ENCODE measurements around the gene NSG2.

Gene NSG2

DNA sequence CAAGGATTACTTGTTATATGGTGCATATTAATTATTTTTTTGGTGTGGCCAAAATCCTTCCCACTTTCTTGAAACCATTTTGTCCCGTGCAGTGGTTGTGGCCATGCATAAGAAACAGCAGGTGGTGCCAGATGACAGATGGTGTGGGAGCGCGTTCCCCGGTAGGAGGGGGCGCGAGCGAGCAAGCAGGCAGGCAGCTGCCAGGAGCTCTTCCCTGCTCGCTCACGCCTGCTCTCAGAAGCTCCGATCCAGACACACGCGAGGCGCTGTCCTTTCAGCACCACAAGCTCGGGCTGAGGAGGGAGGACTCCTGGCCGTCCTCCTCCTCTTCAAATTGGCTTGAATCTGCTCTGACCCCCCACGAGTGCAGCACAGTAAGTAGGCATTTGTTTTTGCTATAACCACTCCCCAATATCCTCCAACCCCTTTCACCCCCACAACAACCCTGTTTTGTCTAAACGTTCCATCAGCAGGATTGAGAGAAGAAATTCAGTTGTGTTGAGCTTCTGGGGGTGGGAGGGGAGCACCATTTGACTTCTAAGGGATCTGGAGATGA is at the start of gene NSG2:
Gene NSG2 (plus strand): TSS at position 237 of the 556 bp plus-strand sequence. CDS start 1,050 bp downstream, outside the sequence.
- DNase-seq, result peak; percentile 93

DNA sequence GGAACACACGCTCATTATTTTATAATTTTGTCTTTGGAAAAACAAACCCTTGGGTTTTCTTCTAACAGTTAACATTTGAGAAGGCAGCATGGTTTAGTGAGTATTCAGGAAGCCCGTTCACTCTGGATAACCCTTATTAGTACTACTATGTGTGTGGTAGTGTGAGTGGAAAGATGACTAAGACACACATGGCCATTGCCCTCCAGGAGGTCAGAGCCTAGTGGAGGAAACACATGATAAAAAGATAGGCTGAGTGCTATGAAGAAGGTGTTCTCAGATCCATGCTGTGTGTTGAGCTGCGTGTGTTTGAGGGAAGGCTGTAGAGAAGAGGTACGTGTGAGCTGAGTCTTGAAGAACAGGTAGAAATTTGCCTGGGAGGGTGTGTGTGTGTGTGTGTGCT is 48.2 kb upstream of the NSG2 start:
- no peak for DNase-seq

DNA sequence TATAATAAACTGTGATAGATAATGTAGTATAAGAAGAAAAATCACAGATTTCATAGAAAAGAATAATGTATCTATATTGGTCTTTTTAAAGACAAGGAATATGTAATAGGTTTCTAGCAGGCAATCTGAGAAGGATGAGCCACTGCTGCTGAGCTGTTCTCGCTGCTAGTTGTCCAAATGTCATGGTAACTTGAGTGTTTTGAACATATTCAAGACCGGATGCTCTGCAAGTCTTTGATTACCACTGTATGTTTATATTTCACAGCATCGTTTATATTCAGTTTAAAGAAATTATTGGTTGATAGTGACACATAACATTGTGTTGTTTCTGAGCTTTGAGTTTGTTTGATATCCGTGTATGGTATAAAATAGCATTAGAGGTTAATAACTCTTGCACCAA is 47.0 kb upstream of the NSG2 start:
- DNase-seq, result no peak

DNA sequence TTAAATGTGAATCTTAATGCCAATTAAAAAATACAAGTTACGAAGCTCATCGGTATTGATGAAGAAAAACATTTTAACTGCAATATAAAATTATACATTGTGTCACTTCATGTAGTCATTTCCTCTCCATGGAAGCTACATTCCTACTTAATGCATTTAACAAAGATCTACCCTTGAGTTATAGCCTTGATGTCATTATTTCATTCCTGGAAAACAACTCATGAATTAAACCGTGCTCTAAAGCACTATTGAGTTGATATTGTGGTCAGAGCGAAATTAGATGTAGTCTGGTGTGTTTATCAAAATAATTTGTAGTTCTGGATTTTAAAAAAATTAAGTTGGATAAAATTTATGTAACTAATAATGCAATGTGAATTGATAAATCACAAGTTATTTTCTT is 45.4 kb upstream of the NSG2 start:
- no peak for DNase-seq

DNA sequence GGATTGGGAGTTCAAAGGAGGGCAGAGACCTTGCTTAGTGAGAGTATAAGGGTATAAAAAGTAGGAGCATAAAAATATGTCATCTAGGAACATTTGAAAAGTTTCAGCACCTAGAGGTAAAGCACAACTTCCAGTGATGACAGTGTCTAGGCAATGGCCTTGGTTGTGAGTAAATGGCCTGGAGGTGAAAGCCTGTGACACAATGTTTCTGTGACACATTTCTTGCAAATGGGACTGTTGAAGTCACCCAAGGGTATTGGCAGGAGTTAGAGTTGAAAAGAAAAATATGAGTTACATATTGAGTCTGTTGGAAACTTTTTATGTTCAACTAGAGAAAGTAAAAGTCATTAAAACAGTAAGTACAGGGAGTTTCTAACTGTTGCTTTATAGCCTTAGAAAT is 41.7 kb upstream of the NSG2 start:
- no peak for DNase-seq

DNA sequence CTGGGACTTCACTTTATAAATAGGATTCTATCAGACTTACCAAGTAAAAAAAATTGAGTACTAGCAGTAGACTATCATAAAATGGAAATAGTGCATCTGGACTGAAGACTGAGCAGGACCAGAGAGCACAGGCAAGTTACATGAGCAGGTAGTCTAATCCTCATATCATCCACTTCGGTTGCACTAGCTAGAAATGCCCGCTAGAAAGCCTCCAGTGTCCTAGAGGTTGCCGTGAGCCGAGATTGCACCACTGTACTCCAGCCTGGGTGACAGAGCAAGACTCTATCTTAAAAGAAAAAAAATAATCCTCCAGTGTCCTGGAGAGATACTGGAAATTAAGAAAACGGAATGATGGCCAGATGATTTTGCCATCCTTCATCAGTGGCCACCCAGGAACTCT is 36.6 kb upstream of the NSG2 start:
- no peak for DNase-seq

DNA sequence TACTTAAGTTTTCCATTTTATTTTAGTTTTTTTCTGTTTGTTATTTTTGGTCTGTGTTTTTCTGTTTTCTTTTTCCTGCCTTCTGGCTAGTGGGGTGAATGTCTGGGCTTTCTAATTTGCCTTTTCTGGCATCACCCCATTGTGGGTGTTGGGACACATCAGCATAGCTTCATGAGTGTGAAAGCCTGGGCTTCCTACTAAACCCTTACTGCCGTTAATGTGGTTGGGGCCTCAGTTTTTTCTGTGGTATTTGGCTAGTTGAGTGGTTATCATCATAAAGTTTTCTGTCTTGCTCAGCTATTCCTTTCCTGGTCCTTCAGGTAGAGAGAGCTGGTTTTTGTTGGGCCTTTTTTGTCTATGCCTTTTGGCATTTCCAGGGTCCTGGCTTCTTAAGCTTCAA is 35.1 kb upstream of the NSG2 start:
- DNase-seq, result no peak

DNA sequence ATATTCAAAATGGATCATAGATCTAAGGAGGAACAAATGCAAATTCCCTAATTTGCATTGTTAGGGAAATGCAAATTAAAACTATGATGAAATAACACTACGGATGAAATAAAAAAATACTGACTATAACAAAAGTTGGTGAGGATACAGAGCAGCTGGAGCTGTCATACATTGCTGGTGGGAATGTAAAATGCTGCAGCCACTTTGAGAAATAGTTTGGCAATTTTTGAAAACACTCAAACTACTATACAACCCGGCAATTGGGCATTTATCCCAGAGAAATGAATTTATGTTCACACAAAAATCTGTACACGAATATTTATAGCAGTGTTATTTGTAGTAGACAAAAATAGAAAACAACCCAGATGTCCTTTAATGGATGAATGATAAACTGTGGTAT is 34.1 kb upstream of the NSG2 start:
- DNase-seq, result no peak

DNA sequence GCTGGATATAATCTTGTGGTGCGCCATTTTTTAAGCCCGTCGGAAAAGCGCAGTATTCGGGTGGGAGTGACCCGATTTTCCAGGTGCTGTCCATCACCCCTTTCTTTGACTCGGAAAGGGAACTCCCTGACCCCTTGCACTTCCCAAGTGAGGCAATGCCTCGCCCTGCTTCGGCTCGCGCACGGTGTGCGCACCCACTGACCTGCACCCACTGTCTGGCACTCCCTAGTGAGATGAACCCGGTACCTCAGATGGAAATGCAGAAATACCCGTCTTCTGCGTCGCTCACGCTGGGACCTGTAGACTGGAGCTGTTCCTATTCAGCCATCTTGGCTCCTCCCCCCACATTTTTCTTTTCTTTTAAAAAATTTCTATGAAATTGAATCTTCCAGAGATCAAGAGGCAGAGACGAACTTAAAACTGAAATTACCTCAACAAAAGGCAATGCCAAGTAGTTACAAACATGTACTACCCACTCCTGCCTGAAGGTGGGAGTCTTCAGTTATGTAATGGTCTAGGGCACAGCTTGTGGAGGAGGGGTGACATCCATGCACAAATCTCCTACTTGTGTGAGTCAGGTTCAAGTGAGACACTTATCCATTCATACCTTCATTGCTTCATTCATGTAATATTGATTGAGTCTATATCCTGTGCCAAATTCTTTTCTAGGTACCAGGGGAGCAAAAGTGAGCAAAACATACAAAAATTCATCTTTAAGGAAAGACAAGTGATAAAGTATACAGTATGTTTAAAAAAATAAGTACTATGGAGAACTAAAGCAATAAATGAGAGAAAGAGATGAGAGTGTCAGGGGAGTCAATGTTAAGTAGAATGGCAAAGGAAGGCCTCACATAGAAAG is 25.2 kb upstream of the NSG2 start:
- DNase-seq, result peak; percentile 80

DNA sequence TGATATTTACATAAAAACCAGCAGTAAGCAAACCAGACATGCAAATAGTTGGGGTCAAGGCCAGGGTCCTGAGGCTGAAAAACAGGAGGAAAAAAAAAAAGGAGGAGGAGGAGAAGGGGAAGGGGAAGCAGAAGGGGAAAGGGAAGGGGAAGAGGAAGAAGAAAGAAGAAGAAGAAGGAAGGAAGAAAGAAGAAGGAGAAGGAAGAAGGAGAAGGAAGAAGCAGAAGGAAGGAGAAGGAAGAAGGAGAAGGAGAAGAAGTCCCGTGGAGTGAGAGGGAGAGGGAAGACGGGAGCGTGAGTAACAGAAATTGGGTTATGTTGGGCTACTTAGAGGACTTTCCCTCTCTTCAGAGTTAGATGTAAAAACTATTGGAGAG is 24.6 kb upstream of the NSG2 start:
- DNase-seq, result no peak

DNA sequence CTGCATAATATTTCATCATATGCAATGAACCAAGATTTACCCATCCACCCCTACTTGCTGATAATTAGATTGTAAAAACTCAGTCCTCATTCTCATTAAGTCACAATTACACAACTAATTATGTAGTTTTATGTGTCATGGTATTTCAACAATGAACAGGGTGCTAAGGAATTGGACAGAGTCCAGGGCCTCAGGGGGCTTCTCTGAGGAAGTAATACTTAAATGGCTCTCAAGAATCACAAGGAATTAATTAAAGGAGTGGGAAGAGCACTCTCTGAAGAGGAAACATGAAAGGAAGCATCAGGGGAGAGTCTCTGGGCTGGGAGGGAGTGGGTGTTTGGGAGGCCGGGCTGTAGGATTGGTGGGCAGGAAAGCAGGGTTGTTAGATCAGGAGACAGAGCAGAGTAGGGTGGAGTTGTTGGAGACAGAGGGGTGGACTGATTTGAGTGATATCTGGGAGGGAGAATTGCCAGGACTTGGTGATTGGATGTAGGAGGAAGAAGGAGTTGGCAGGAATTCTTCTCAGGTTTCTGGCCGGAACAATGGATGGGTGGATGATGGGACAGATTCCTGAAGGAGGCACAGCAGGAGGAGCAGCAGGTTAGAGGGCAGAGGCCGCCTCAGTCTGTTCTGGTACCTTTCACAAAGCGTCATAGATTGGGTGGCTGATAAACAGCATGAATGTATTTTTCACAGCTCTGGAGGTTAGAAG is 23.0 kb upstream of the NSG2 start:
- no peak for DNase-seq

DNA sequence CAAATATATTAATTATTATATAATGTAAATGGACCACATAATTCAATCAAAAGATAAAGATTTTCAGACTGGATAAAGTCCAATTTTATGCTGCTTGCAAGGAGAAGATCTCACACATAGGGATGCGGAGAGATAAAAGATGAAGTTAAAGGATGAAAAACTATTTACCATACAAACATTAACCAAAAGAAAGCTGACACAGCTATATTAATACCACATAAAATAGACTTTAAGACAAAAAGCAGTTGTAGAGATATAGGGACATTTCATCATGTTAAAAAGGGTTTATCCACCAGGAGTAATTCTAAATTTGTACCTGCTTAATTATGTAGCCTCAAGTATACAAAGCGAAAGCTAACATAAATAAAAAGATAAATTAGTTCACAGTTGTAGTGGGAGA is 15.2 kb upstream of the NSG2 start:
- no peak for DNase-seq

DNA sequence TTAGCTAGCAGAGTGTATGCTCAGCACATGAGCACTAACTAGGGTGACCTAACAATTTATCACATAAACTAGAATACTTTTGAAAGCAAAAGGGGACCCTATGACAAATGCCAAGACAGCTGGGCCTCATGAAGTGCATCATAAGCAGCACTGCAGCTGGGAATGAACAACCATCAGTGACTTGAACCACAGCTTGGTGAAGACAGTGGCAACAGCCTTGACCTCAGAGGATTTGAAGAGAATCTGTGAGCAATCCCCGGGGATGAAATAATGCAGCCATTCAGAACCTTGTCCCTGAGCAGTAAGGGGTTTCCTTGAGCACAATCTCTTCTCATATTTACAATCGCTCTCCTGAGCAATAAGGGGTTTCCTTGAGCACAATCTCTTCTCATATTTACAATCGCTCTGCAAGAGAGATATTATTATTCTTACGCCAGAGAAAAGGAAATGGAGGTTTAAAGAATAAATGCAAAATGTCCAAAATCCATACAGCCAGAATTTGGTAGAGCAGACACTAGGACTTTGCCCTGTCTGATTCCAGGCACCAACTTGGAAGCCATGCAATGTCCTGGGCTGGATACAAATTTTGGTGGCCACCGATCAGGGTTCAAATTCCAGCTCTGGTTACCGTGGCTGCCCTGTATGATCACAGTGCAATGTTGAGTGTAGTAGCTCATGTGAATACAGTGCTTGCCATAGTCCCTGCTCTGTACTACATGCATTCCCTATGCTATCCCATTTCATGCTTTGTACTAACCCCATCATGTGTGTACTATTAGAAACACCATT is 846 bp upstream of the NSG2 start:
- no peak for DNase-seq

DNA sequence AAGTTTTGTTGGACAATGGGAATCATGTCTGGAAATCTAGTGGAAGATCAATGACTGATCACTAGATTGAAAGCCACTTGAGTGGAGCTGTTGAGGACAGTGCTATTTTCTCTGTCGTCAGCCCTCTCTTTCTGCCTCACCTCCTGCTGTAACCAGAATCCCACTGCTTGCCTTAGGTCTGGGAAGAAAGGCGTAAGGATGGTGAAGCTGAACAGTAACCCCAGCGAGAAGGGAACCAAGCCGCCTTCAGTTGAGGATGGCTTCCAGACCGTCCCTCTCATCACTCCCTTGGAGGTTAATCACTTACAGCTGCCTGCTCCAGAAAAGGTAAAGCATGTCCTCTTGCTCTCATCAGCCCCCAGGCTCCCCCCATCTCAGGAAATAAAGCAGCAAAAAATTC is 1.1 kb downstream of the NSG2 start:
- peak; percentile 35 for DNase-seq

DNA sequence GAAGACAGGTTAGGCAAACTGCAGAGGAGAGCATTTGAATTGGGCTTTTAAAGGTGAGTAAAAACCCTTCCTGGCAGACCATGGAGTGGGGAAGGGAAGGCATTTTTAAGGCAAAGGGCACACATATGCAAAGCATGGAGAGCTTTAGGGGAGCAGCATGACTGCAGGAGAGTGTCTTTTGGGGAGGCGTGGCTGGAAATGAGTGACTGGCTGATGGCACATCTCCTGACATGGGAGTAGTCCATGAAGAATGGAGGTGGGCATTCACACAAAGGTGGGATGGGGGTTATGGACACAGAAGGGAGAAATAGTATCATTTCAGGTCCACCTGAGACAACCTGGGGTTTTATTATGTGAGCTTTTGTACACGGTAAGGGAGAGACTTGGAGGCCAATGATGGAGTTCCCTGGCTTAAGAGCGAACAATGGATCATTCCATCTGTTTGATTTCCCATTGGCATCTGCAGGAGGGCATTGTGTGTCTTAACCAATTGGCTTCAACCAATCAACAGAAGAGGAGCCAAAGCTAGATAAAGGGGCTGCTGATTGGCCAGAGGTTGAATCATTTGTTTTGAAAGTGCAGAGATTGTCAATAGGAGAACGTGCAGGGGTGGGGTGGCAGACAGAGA is 2.1 kb downstream of the NSG2 start:
- peak; percentile 44 for DNase-seq

DNA sequence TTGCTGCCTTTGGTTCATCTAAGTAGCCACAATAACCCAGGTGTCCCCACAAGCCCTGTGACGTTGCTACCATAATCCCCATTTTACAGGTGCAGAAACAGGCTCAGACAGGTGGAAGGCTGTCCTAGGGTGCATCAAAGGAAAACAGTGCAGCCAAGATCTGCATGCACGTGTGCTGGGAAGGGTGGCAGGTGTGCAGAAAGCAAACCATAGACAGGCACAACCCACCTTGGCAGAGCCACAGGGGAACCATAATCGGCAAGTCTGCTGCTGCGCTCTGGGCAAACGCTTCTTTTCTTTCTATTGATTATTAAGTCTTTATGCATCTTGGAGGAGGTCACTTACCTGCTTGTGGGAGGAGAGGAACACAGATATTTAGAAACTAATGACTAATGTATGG is 7.1 kb downstream of the NSG2 start:
- no peak for DNase-seq

DNA sequence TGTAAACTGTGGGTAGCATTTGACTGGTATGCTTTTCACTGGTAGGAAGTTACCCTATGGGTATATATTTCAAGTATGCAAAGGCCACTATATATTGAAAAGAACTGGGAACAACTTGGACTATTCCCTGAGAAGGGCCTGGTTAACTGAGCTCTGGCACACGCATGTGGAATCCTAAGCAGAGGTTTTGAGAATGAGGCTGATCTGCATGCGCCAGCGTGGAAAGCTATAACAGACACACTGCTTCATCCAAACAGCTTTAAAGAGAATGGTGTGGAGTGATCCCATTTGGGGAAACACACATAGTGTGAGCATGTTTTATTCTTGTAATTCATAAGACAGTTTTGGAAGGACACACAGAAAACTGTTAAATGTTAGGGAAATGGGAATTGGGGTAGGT is 8.4 kb downstream of the NSG2 start:
- DNase-seq, result no peak

DNA sequence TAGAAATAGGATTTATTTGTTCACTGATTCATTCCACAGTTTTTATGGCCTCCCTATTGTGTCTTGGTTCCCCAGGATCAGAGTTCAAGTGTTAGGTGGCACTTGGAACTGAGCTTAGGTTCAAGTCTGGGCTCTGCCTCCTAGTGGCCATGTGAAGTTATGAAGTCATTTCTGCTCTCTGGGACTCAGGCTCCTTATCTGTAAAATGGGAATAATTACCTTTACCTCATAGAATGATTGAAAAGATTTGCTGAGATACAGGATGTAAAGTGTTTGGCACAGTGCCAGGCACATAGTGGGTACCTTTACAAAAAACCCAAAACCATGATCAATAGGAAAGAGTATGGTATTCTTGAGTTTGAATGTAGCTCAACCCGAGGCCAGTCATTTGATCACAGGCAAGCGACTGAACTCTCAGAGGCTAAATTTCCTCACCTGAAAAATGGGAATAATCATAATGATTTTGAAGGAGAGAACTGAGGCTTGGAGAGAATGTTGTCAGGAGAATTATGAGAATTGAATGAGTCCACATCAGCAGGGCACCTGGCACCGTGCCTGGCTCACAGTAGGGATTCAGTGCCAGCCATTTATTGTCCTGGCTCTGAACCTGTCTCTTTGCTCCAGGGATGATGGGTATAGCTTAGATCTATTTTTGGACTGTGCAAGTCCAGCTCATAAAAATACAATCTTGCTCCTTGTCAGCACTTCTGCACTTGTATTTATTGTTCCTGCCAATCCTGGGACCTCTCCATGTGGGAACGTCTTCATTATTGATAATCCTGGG is 10.8 kb downstream of the NSG2 start:
- peak; percentile 53 for DNase-seq

DNA sequence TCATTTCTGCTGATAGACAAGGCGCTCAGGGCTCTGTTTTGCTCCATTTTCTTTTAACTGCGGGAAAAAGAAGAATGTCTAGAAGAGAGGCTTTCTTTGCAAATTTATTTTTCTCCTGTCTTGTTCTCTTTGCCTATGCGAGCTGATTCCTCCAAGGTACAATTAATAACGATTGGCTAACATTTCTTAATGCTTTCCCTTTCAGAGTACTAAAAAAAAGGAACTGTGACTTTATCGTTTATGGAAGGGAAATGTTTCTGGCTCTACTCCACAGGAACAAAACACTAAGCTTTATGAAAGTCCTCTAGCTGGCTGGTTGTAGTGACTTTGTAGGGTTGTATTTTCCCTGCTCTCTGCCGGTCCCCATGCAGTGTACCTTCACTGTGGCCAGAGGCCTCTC is 11.7 kb downstream of the NSG2 start:
- DNase-seq, result no peak

DNA sequence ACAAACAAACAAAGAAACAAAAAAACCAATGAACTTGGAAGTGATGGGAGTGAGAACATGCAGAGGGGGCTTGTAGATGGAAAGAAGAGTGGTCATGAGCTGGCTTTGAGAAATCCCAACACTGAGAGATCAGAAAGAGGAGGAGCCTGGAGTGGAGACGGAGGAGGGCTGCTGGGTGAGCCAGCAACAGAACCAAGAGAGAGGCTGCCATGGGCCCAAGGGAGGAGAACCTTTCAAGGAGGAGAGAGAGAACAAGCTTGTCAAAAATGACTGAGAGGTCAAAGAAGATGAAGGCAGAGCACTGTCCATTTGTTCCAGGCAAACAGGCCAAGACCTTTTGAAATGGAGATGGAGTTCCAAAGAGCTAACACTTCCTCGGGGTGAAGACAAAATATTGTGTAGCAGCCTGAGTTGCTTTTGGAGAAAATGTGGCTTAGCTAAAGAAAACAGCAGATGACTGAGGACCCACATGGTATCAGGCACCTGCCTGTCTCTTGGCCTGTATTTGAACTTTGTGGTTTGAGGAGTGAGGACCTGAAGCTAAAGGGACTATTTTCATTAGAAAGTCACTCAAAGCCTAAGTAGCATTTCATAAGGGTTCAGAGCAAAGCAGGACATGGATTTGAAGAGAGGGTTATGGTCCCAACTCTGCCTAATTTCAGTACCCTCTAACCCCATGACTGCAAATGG is 13.1 kb downstream of the NSG2 start:
- no peak for DNase-seq

DNA sequence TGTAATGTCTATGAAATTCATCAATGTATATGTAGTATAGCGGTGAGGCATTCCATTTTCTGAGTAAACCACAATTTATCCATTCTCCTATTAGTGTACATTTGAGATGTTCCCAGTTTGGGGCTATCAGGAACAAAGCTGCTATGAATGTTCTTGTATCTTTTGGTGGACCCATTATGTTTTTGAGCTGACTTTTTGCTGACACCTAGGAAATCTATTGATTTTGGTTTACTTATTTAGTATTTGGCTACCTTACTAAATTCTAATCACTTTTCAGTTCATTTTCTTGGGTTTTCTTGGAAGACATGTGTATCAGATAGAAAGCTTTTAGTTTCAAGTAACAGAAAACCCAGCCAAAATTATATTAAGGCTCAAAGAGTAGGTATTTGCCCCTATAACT is 13.7 kb downstream of the NSG2 start:
- DNase-seq, result no peak
